Measurements from ENCODE around the gene GABRA1.

DNA sequence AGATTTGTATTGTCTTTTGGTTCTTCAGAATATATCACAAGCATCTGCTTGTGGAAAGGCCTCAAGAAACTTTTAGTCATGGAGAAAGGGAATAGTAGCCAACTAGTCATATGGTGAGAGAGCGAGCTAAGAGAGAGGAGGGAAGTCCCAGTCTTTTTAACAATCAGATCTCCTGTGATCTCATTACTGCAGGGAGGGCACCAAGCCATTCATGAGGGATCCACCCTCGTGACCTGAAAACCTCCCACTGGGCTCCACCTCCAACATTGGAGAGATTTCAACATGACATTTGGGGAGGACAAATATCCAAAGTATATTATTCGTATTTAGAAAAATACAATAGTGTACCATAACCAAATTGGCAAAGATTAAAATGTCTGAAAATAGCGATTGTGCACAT, 99.0 kb downstream of the GABRA1 start:
- TF ChIP-seq RAD21 (conservative IDR thresholded peaks at IDR 0.05 in 1 of 2, IDR thresholded peaks at IDR 0.05 in 1 of 2): no peak
- TF ChIP-seq, protein P1, sequence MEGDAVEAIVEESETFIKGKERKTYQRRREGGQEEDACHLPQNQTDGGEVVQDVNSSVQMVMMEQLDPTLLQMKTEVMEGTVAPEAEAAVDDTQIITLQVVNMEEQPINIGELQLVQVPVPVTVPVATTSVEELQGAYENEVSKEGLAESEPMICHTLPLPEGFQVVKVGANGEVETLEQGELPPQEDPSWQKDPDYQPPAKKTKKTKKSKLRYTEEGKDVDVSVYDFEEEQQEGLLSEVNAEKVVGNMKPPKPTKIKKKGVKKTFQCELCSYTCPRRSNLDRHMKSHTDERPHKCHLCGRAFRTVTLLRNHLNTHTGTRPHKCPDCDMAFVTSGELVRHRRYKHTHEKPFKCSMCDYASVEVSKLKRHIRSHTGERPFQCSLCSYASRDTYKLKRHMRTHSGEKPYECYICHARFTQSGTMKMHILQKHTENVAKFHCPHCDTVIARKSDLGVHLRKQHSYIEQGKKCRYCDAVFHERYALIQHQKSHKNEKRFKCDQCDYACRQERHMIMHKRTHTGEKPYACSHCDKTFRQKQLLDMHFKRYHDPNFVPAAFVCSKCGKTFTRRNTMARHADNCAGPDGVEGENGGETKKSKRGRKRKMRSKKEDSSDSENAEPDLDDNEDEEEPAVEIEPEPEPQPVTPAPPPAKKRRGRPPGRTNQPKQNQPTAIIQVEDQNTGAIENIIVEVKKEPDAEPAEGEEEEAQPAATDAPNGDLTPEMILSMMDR (IDR thresholded peaks at IDR 0.05): no peak
- no peak for TF ChIP-seq SMC3 (IDR thresholded peaks at IDR 0.05)
- no peak for TF ChIP-seq BHLHE40 (IDR thresholded peaks at IDR 0.05; ENCODE audit: low read depth, low read length)
- TF ChIP-seq, protein P2, sequence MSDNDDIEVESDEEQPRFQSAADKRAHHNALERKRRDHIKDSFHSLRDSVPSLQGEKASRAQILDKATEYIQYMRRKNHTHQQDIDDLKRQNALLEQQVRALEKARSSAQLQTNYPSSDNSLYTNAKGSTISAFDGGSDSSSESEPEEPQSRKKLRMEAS (IDR thresholded peaks at IDR 0.05): no peak
- no peak for TF ChIP-seq CEBPB (IDR thresholded peaks at IDR 0.05)
- no peak for TF ChIP-seq POLR2A (IDR thresholded peaks at IDR 0.05; ENCODE audit: low read length)
- no peak for TF ChIP-seq TP53 (CRISPR knock-in tag; IDR thresholded peaks at IDR 0.05)
- TF ChIP-seq NPAS2 (CRISPR knock-in tag; IDR thresholded peaks at IDR 0.05; ENCODE audit: borderline replicate concordance): no peak

All from A549 (cell line).